DOHH2 (cell line): ENCODE data around the gene CPED1.

Experiments
- H3F3A ChIP-seq: fragments of 200-600 bp; sonication (generic), shearing (Covaris generic); 2 replicates; pipeline ENCODE4 v1.6.0; 2016; ENCODE audit warnings: antibody characterized with exemption, mild to moderate bottlenecking; ENCODE audit not compliant: control insufficient read depth, insufficient read depth
- H3K27ac ChIP-seq: fragments of 200-600 bp; sonication (generic); 2 replicates; pipeline ENCODE4 v1.5.1; 2014; ENCODE audit warnings: low read depth, mild to moderate bottlenecking, low read length, moderate library complexity
- H3K27me3 ChIP-seq: fragments of 200-600 bp; sonication (generic); 2 replicates; pipeline ENCODE4 v1.6.1; 2014; ENCODE audit warnings: mild to moderate bottlenecking, low read length, mixed read lengths; ENCODE audit not compliant: control insufficient read depth
- H3K36me3 ChIP-seq: fragments of 200-600 bp; sonication (generic); 2 replicates; pipeline ENCODE4 v1.6.1; 2014; ENCODE audit warnings: mild to moderate bottlenecking, low read length, moderate library complexity, mixed read lengths; ENCODE audit not compliant: control insufficient read depth
- H3K4me1 ChIP-seq: fragments of 200-600 bp; sonication (generic); 2 replicates; pipeline ENCODE4 v1.6.1; 2014; ENCODE audit warnings: mild to moderate bottlenecking, low read length, mixed read lengths; ENCODE audit not compliant: control insufficient read depth
- H3K4me2 ChIP-seq: fragments of 200-600 bp; sonication (generic); 2 replicates; pipeline ENCODE4 v1.6.0; 2014; ENCODE audit warnings: mild to moderate bottlenecking, low read length, moderate library complexity
- H3K4me3 ChIP-seq: fragments of 200-600 bp; sonication (generic); 2 replicates; pipeline ENCODE4 v1.5.1; 2014; ENCODE audit warnings: mild to moderate bottlenecking, low read length, mixed read lengths
- H3K79me2 ChIP-seq: fragments of 200-600 bp; sonication (generic); 2 replicates; pipeline ENCODE4 v1.6.1; 2014; ENCODE audit warnings: mild to moderate bottlenecking, low read length, mixed read lengths; ENCODE audit not compliant: control insufficient read depth
- H3K9me2 ChIP-seq: fragments of 200-600 bp; sonication (generic); replicated peaks from 2 replicates; pipeline ENCODE4 v1.6.1; 2014; ENCODE audit warnings: mild to moderate bottlenecking, low read length, mixed read lengths; ENCODE audit not compliant: control insufficient read depth
- H3K9me3 ChIP-seq: fragments of 200-600 bp; sonication (generic); 2 replicates; pipeline ENCODE4 v1.6.1; 2014; ENCODE audit warnings: antibody characterized with exemption, low read length, mixed read lengths; ENCODE audit not compliant: control insufficient read depth, insufficient read depth
- H4K20me1 ChIP-seq: fragments of 200-600 bp; sonication (generic); 2 replicates; pipeline ENCODE4 v1.6.0; 2014; ENCODE audit warnings: low read depth, mild to moderate bottlenecking, antibody characterized with exemption, low read length, moderate library complexity; ENCODE audit not compliant: control insufficient read depth, insufficient read depth
- CTCF ChIP-seq: fragments of 200-600 bp; sonication (generic); IDR thresholded peaks from one replicate; pipeline ENCODE4 v1.5.1; 2014; ENCODE audit warnings: antibody characterized with exemption, mild to moderate bottlenecking, low read depth, low read length; ENCODE audit not compliant: poor library complexity, severe bottlenecking
- EZH2phosphoT487 ChIP-seq: fragments of 200-600 bp; sonication (generic); IDR thresholded peaks from 2 replicates; pipeline ENCODE4 v1.6.1; 2017; ENCODE audit warnings: borderline replicate concordance, mild to moderate bottlenecking, antibody characterized with exemption, low read length, moderate library complexity, mixed read lengths

Gene CPED1

GRCh38 chr7:121083790-121084251, 95.3 kb downstream of the CPED1 start:
- H3K9me2 ChIP-seq = no peaks in the 10 kb centered on the region
- peaks cover 32% of the 10 kb centered on the region for H3K27me3 ChIP-seq
- no peaks in the 10 kb centered on the region for H4K20me1 ChIP-seq
- H3K4me1 ChIP-seq = peaks cover 3% of the 10 kb centered on the region; the same call in 1 of the 2 replicates
- H3K9me3 ChIP-seq = no peaks in the 10 kb centered on the region
- no peaks in the 10 kb centered on the region for H3K36me3 ChIP-seq
- no peak for TF ChIP-seq EZH2phosphoT487
- no peak for TF ChIP-seq CTCF
- H3K4me2 ChIP-seq = no peak overlapping the region
- H3K79me2 ChIP-seq = no peaks in the 10 kb centered on the region
- no peak overlapping the region for H3K4me3 ChIP-seq
- H3K27ac ChIP-seq = no peak overlapping the region
- no peaks in the 10 kb centered on the region for H3F3A ChIP-seq

- Histone ChIP-seq H3K4me2 (no peak overlapping the region), H3K9me2 (no peaks in the 10 kb centered on the region), H3K4me3 (no peak overlapping the region), H3F3A (no peaks in the 10 kb centered on the region), H3K9me3 (no peaks in the 10 kb centered on the region), H3K27ac (no peak overlapping the region), H3K36me3 (no peaks in the 10 kb centered on the region), H3K79me2 (no peaks in the 10 kb centered on the region), H3K4me1 (peaks cover 3% of the 10 kb centered on the region; the same call in 1 of the 2 replicates), H4K20me1 (no peaks in the 10 kb centered on the region), H3K27me3 (peaks cover 32% of the 10 kb centered on the region)
- no peak for TF ChIP-seq EZH2phosphoT487
- no peak for TF ChIP-seq CTCF
These were observed 95.7 kb downstream of the CPED1 start for GRCh38 chr7:121084256-121084655.

- Histone ChIP-seq H3K27ac (no peak overlapping the region), H3K27me3 (peaks cover 32% of the 10 kb centered on the region), H3K4me1 (peaks cover 3% of the 10 kb centered on the region; the same call in 1 of the 2 replicates), H3K9me3 (no peaks in the 10 kb centered on the region), H3F3A (no peaks in the 10 kb centered on the region), H4K20me1 (no peaks in the 10 kb centered on the region), H3K36me3 (no peaks in the 10 kb centered on the region), H3K9me2 (no peaks in the 10 kb centered on the region), H3K4me2 (no peak overlapping the region), H3K79me2 (no peaks in the 10 kb centered on the region), H3K4me3 (no peak overlapping the region)
- TF ChIP-seq CTCF (no peak), EZH2phosphoT487 (no peak)
These were observed 96.3 kb downstream of the CPED1 start for GRCh38 chr7:121084748-121085336.
